Nephron (organoid): Measurements from ENCODE around the gene AP1S1.

ENCODE experiments used
- H3K27ac Mint-ChIP-seq, 3 experiments: 2 replicates each; pipeline ENCODE4 v1.8.0; 2020; ENCODE audit warnings: mixed read lengths in 3 of 3, mild to moderate bottlenecking in 2 of 3, moderate library complexity in 1 of 3
- H3K27me3 Mint-ChIP-seq: 2 replicates; pipeline ENCODE4 v1.8.0; 2021; ENCODE audit warnings: low read depth, mild to moderate bottlenecking, moderate library complexity, mixed read lengths
- H3K36me3 Mint-ChIP-seq: 2 replicates; pipeline ENCODE4 v1.8.0; 2020; ENCODE audit warnings: low read depth, mixed read lengths
- H3K4me1 Mint-ChIP-seq: 2 replicates; pipeline ENCODE4 v1.8.0; 2020; ENCODE audit warnings: mixed read lengths
- H3K4me3 Mint-ChIP-seq, 3 experiments: 2 replicates each; pipeline ENCODE4 v1.8.0; 2020; ENCODE audit warnings: mild to moderate bottlenecking in 3 of 3, mixed read lengths in 3 of 3, moderate library complexity in 2 of 3
- H3K9me3 Mint-ChIP-seq: 2 replicates; pipeline ENCODE4 v1.8.0; 2020; ENCODE audit warnings: mixed read lengths
- TF ChIP-seq, protein P1 (sequence below), 3 experiments: fragments of 200-600 bp; sonication (generic); IDR thresholded peaks; one replicate each; pipeline ENCODE4 v1.5.0; 2021; ENCODE audit warnings: antibody characterized with exemption in 3 of 3; ENCODE audit not compliant: unreplicated experiment in 3 of 3

The AP1S1 gene

GRCh38 chr7:101140746-101141382, 13.4 kb upstream of the AP1S1 start:
- TF ChIP-seq, protein P1, sequence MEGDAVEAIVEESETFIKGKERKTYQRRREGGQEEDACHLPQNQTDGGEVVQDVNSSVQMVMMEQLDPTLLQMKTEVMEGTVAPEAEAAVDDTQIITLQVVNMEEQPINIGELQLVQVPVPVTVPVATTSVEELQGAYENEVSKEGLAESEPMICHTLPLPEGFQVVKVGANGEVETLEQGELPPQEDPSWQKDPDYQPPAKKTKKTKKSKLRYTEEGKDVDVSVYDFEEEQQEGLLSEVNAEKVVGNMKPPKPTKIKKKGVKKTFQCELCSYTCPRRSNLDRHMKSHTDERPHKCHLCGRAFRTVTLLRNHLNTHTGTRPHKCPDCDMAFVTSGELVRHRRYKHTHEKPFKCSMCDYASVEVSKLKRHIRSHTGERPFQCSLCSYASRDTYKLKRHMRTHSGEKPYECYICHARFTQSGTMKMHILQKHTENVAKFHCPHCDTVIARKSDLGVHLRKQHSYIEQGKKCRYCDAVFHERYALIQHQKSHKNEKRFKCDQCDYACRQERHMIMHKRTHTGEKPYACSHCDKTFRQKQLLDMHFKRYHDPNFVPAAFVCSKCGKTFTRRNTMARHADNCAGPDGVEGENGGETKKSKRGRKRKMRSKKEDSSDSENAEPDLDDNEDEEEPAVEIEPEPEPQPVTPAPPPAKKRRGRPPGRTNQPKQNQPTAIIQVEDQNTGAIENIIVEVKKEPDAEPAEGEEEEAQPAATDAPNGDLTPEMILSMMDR (IDR thresholded peaks at IDR 0.05; ENCODE audit: unreplicated experiment in 3 of 3) = no peak
- H3K27me3 Mint-ChIP-seq = peaks cover 24% of the 10 kb centered on the region
- H3K4me3 Mint-ChIP-seq = no peak overlapping the region
- H3K4me1 Mint-ChIP-seq = peaks cover 20% of the 10 kb centered on the region
- H3K27ac Mint-ChIP-seq = peak overlapping the region in 1 of 3 experiments; percentile 38
- H3K36me3 Mint-ChIP-seq = no peaks in the 10 kb centered on the region
- no peaks in the 10 kb centered on the region for H3K9me3 Mint-ChIP-seq

DNA sequence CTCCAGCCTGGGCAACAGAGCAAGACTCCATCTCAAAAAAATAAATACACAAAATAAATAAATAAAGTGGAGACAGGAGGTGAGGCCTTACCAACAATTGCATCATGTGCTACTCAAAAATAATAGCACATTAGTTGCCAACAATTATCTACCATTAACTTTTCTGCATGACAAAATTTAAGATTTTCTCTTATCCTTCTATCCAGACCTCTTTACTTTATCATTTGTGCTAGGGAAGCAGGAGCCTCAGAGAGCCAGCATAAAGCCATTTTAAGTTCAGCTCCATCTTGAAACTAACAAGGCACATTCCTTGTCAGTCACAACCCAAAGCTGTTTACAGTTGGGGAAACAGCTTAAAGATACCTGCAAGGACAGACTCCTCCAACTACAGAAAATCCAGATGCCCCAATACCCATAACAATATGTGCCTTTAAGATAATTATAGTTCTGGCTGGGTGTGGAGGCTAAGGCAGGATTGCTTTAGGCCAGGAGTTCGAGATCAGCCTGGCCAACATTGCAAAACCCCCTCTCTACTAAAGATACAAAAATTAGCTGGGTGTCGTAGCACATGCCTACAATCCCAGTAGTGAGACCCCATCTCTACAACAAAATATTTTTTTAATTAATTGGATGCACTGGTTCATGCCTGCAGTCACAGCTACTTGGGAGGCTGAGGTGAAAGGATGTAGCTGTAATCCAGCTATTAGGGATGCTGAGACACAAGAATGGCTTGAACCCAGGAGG, 2.2 kb upstream of the AP1S1 start:
- Mint-ChIP-seq H3K27ac (no peak overlapping the region), H3K27me3 (peaks cover 19% of the 10 kb centered on the region), H3K4me1 (peaks cover 4% of the 10 kb centered on the region), H3K36me3 (no peaks in the 10 kb centered on the region), H3K9me3 (no peaks in the 10 kb centered on the region), H3K4me3 (peak overlapping the region in 1 of 3 experiments; percentile 83)
- TF ChIP-seq, protein P1 (IDR thresholded peaks at IDR 0.05; ENCODE audit: unreplicated experiment in 3 of 3) = no peak

DNA sequence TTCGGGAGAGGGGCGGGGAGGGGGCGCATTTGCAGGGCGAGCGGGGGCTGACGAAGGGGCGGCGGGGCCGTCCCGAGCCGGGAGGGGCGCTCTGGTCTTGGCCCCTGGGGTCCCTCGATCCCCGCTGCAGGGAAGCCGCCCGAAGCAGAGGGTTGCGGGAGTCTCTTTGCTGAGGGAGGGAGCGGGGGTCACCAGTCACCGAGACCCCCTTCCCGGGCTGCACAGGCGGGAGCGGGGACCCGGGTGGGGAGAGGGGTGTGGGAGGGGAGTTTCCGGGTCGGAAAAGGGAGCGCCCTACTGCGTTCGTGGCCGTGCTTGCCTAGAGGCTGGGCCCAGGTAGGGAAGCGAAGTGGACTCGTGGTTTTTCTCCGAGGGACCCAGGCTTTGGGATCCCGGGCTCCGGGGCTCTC, 422 bp downstream of the AP1S1 start:
- H3K9me3 Mint-ChIP-seq = no peaks in the 10 kb centered on the region
- peaks cover 4% of the 10 kb centered on the region for H3K4me1 Mint-ChIP-seq
- peak overlapping the region; percentile 72 to 90 (median 90) for H3K4me3 Mint-ChIP-seq
- H3K27me3 Mint-ChIP-seq = peaks cover 15% of the 10 kb centered on the region
- peaks cover 5% of the 10 kb centered on the region for H3K36me3 Mint-ChIP-seq
- peak overlapping the region in 1 of 3 experiments; percentile 62 for H3K27ac Mint-ChIP-seq
- TF ChIP-seq, protein P1 (IDR thresholded peaks at IDR 0.05; ENCODE audit: unreplicated experiment in 3 of 3) = no peak

GRCh38 chr7:101155303-101155702, 1.0 kb downstream of the AP1S1 start:
- no peaks in the 10 kb centered on the region for H3K9me3 Mint-ChIP-seq

GRCh38 chr7:101156277-101156676, 2.0 kb downstream of the AP1S1 start:
- no peaks in the 10 kb centered on the region for H3K9me3 Mint-ChIP-seq

More at GRCh38 chr7:101155303-101155702, 1.0 kb downstream of the AP1S1 start:
- Mint-ChIP-seq H3K36me3 (peaks cover 11% of the 10 kb centered on the region), H3K27me3 (peaks cover 17% of the 10 kb centered on the region), H3K4me3 (peak overlapping the region; percentile 72 to 90 (median 90)), H3K27ac (peak overlapping the region in 1 of 3 experiments; percentile 62), H3K4me1 (peaks cover 4% of the 10 kb centered on the region)
- TF ChIP-seq, protein P1 (IDR thresholded peaks at IDR 0.05; ENCODE audit: unreplicated experiment in 3 of 3) = no peak

More at GRCh38 chr7:101156277-101156676, 2.0 kb downstream of the AP1S1 start:
- H3K4me3 Mint-ChIP-seq = peak overlapping the region; percentile 66 to 71 (median 69)
- TF ChIP-seq, protein P1 (IDR thresholded peaks at IDR 0.05; ENCODE audit: unreplicated experiment in 3 of 3) = no peak
- H3K4me1 Mint-ChIP-seq = peaks cover 4% of the 10 kb centered on the region
- peak overlapping the region in 1 of 3 experiments; percentile 65 for H3K27ac Mint-ChIP-seq
- peaks cover 19% of the 10 kb centered on the region for H3K27me3 Mint-ChIP-seq
- peaks cover 13% of the 10 kb centered on the region for H3K36me3 Mint-ChIP-seq
